LNCAP (cell line): ENCODE results near the gene LIMK2.

ENCODE experiments used
- TF ChIP-seq, protein P1 (sequence below): fragments of 450-650 bp; IDR thresholded peaks from 2 replicates; pipeline ENCODE4 v1.5.1; 2017; ENCODE audit warnings: mild to moderate bottlenecking

LIMK2 gene

GRCh38 chr22:31329029-31329428, 116.9 kb downstream of the LIMK2 start:
- TF ChIP-seq, protein P1, sequence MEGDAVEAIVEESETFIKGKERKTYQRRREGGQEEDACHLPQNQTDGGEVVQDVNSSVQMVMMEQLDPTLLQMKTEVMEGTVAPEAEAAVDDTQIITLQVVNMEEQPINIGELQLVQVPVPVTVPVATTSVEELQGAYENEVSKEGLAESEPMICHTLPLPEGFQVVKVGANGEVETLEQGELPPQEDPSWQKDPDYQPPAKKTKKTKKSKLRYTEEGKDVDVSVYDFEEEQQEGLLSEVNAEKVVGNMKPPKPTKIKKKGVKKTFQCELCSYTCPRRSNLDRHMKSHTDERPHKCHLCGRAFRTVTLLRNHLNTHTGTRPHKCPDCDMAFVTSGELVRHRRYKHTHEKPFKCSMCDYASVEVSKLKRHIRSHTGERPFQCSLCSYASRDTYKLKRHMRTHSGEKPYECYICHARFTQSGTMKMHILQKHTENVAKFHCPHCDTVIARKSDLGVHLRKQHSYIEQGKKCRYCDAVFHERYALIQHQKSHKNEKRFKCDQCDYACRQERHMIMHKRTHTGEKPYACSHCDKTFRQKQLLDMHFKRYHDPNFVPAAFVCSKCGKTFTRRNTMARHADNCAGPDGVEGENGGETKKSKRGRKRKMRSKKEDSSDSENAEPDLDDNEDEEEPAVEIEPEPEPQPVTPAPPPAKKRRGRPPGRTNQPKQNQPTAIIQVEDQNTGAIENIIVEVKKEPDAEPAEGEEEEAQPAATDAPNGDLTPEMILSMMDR = no peak
